HL-60 (cell line): Measurements from ENCODE around the gene DHRS13.

Experiments
- CTCF ChIP-seq: IDR thresholded peaks from one replicate; pipeline ENCODE4 v1.5.1; 2011; ENCODE audit warnings: low read length, control low read depth, inconsistent platforms; ENCODE audit not compliant: insufficient read depth
- GABPA ChIP-seq: IDR thresholded peaks from 2 replicates; pipeline ENCODE4 v1.6.1; 2012; ENCODE audit warnings: low read depth
- POLR2AphosphoS5 ChIP-seq: IDR thresholded peaks from 2 replicates; pipeline ENCODE4 v1.6.1; 2012; ENCODE audit warnings: low read depth
- REST ChIP-seq: IDR thresholded peaks from 2 replicates; pipeline ENCODE4 v1.6.1; 2012; ENCODE audit warnings: low read depth; ENCODE audit not compliant: insufficient replicate concordance
- SPI1 ChIP-seq: IDR thresholded peaks from 2 replicates; pipeline ENCODE4 v1.6.1; 2012; ENCODE audit warnings: low read depth, mild to moderate bottlenecking, borderline replicate concordance

DNA sequence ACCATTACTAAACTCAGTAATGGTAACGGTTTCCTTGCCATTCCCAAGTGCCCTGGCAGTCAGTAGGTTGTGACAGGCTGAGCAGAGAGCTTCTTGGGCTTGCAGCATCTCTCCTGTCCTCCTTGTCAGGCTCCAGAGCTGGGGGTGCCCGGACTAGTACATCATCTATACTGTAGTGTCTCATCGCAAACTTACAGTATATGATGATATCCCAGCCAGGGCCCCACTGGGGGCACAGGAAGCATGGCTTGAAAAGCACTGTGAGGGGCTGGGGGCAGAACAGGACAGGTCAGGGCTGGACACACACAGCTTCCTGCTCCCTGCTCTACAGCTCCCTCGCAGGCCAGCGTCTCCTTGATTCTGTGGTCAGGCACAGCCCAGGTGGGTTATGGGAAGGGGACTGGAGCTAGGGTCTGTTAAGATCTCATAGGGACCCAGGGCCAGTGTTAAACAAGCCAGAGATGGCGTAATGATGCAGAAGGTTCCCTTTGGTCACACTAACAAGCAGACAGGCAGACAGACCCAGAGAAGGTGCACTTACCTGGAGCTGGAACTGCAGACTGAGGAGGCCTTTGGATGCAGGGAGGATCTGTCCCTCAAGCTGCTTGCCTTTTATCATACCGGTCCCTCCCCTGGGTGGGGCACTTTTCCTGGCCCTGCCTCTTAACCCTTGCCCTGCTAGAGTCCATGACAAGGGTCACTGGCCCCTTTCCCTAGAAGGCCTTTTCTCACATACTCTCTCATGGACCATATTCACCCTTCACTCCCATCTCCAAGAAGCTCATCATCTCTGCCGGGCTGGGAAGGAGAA, 41.3 kb downstream of the DHRS13 start:
- TF ChIP-seq POLR2AphosphoS5 (no peak), CTCF (no peak), REST (no peak), GABPA (no peak), SPI1 (no peak)
